ENCODE results near the gene SCAMP2. TPM values are rescaled to one million over a fixed set of nuclear protein-coding genes. Genes with fewer than 3 reads are reported as not detected.

SCAMP2 gene
- total and polyA plus RNA-seq, 2 donors (not counting 1 experiment from before 2014, with no cell fraction given): 85.1 to 105 TPM

DNA sequence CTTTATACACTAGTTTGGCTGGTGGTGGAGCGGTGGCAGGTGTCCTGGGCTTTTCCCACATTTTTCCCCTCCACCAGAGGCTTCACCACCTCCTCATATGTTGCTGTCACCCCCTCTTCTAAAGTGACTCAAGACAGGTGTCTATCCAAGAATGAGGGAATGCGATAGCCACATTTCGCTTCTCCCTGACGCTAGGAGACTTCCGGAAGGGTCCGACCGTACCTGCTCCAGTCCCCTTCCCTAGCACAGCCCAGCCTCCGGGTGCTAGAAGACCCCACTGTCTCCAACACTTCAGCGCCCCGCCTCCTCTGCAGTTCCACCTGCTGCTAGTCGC lies 496 bp downstream of the SCAMP2 start:
- WGBS (ENCODE audit: insufficient coverage): 2% methylated on average over 10 of the region's 11 CpGs
- no peaks in the 10 kb centered on the region for H3K9me3 ChIP-seq (ENCODE audit: control extremely low read depth in 1 of 3, control insufficient read depth in 2 of 3, insufficient read depth in 1 of 3, low read length in 2 of 3)
- Mint-ChIP-seq H3K4me1 (peaks cover 48% of the 10 kb centered on the region), H3K27ac (peak overlapping the region; percentile 98), H3K9me3 (ENCODE audit: insufficient read depth) (no peaks in the 10 kb centered on the region), H3K4me3 (peak overlapping the region; percentile 95), H3K27me3 (no peaks in the 10 kb centered on the region)
- peaks cover 0 to 12% of the 10 kb centered on the region in 2 experiments for H3K36me3 ChIP-seq (replicated peaks in 1 of 2; ENCODE audit: control extremely low read depth in 1 of 2, control insufficient read depth in 1 of 2, extremely low read depth in 1 of 2, insufficient read depth in 2 of 2, low read length in 1 of 2)
- ATAC-seq (ENCODE audit: low read depth) (no peak), DNase-seq (no peak)
- H4K20me1 ChIP-seq (ENCODE audit: control insufficient read depth, insufficient read depth, low read length, poor library complexity, severe bottlenecking): peaks cover 44% of the 10 kb centered on the region
- TF ChIP-seq EZH2 (IDR thresholded peaks at IDR 0.05; ENCODE audit: borderline replicate concordance, insufficient read depth, low read depth, low read length, poor library complexity, severe bottlenecking): no peak
- TF ChIP-seq, protein P1, sequence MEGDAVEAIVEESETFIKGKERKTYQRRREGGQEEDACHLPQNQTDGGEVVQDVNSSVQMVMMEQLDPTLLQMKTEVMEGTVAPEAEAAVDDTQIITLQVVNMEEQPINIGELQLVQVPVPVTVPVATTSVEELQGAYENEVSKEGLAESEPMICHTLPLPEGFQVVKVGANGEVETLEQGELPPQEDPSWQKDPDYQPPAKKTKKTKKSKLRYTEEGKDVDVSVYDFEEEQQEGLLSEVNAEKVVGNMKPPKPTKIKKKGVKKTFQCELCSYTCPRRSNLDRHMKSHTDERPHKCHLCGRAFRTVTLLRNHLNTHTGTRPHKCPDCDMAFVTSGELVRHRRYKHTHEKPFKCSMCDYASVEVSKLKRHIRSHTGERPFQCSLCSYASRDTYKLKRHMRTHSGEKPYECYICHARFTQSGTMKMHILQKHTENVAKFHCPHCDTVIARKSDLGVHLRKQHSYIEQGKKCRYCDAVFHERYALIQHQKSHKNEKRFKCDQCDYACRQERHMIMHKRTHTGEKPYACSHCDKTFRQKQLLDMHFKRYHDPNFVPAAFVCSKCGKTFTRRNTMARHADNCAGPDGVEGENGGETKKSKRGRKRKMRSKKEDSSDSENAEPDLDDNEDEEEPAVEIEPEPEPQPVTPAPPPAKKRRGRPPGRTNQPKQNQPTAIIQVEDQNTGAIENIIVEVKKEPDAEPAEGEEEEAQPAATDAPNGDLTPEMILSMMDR (IDR thresholded peaks at IDR 0.05): no peak
- peak overlapping the region; percentile 64 to 91 (median 83) for H3K4me3 ChIP-seq (ENCODE audit: control extremely low read depth in 1 of 5, extremely low read depth in 1 of 5, insufficient read depth in 1 of 5, low read depth in 2 of 5, low read length in 4 of 5)
- peak overlapping the region; percentile 98 for H3K4me2 ChIP-seq (replicated peaks; ENCODE audit: low read depth, low read length, poor library complexity, severe bottlenecking)
- H3K27ac ChIP-seq (ENCODE audit: low read length in 2 of 2): peak overlapping the region; percentile 94 to 95
- CTCF ChIA-PET: interaction anchor here (1.0 kb wide), 1 partner anchor 15 kb away, joined by 3 read pairs; no protein-coding TSS in a partner anchor
- H3K9ac ChIP-seq (ENCODE audit: low read length): peak overlapping the region; percentile 88
- H3K79me2 ChIP-seq (ENCODE audit: control insufficient read depth, insufficient read depth, low read length): peaks cover 55% of the 10 kb centered on the region
- POLR2A ChIA-PET: interaction anchor here (0.7 to 1.1 kb wide), 2 partner anchors 34 to 491 kb away, joined by 3 to 5 read pairs; partner anchors contain the start of gene FAM219B
- intact Hi-C loops (cut with micrococcal nuclease): loop anchor here (1.0 to 2.0 kb wide), 7 partner anchors 14 to 330 kb away; partner anchors contain the start of genes COX5A, FAM219B, MPI and ULK3
- peaks cover 42 to 57% of the 10 kb centered on the region in 2 donors for H3K4me1 ChIP-seq (ENCODE audit: control insufficient read depth in 2 of 2, insufficient read depth in 2 of 2, low read length in 2 of 2)
- peak overlapping the region; percentile 88 for H2AFZ ChIP-seq (ENCODE audit: insufficient read depth, low read depth, low read length, poor library complexity, severe bottlenecking)
- no peaks in the 10 kb centered on the region for H3K27me3 ChIP-seq (replicated peaks in 1 of 4; ENCODE audit: control extremely low read depth in 1 of 4, control insufficient read depth in 3 of 4, insufficient read depth in 4 of 4, low read length in 3 of 4)

DNA sequence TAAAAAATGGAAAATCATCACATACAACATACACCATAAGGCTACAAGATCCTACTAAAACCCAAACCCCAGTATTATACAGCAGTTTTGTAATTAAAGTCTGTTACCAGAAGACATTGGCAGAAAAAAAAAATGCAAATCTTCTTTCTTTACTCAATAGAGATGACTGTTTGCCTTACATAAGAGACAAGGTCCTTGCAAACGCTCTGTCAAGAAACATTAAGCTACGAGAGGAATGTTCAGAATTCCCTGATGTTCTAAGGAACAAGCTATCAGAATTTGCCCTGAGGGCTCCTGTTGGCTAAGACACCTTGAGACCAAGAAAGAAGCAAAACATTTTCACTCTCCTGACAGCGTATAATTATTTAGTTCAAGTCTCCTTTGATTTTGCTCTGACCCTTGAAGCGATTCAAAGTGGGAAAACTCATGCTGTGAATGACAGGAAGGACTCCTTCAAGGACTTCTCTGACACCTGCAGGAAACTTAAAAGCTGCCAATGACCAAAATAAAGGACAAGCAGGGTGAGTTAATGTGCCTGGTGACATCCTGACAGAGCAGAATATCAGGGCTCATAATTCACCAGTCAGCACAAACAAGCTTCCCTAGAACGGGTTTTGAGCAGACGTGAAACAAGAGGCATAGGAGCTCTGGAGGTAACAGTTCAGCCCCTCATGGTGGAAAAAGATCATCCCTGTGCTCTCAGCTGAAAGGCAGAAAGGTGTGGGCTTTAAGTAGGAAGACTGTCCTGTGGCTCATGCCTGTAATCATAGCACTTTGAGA lies 2.5 kb downstream of the SCAMP2 start:
- peak overlapping the region in 1 of 5 experiments; percentile 14 for H3K4me3 ChIP-seq (ENCODE audit: control extremely low read depth in 1 of 5, extremely low read depth in 1 of 5, insufficient read depth in 1 of 5, low read depth in 2 of 5, low read length in 4 of 5)
- H3K9ac ChIP-seq (ENCODE audit: low read length): peak overlapping the region; percentile 26

More for the DNA sequence above, 2.5 kb downstream of the SCAMP2 start:
- Mint-ChIP-seq H3K9me3 (ENCODE audit: insufficient read depth) (no peaks in the 10 kb centered on the region), H3K27me3 (no peaks in the 10 kb centered on the region), H3K4me3 (peak overlapping the region; percentile 75), H3K27ac (peak overlapping the region; percentile 70), H3K4me1 (peaks cover 67% of the 10 kb centered on the region)
- Histone ChIP-seq H3K9me3 (ENCODE audit: control extremely low read depth in 1 of 3, control insufficient read depth in 2 of 3, insufficient read depth in 1 of 3, low read length in 2 of 3) (no peaks in the 10 kb centered on the region), H3K27ac (ENCODE audit: low read length in 2 of 2) (peak overlapping the region; percentile 6 to 68), H4K20me1 (ENCODE audit: control insufficient read depth, insufficient read depth, low read length, poor library complexity, severe bottlenecking) (peaks cover 64% of the 10 kb centered on the region), H2AFZ (ENCODE audit: insufficient read depth, low read depth, low read length, poor library complexity, severe bottlenecking) (no peak overlapping the region), H3K79me2 (ENCODE audit: control insufficient read depth, insufficient read depth, low read length) (peaks cover 75% of the 10 kb centered on the region), H3K4me2 (replicated peaks; ENCODE audit: low read depth, low read length, poor library complexity, severe bottlenecking) (peak overlapping the region; percentile 55), H3K27me3 (replicated peaks in 1 of 4; ENCODE audit: control extremely low read depth in 1 of 4, control insufficient read depth in 3 of 4, insufficient read depth in 4 of 4, low read length in 3 of 4) (no peaks in the 10 kb centered on the region), H3K36me3 (replicated peaks in 1 of 2; ENCODE audit: control extremely low read depth in 1 of 2, control insufficient read depth in 1 of 2, extremely low read depth in 1 of 2, insufficient read depth in 2 of 2, low read length in 1 of 2) (peaks cover 0 to 18% of the 10 kb centered on the region in 2 experiments), H3K4me1 (ENCODE audit: control insufficient read depth in 2 of 2, insufficient read depth in 2 of 2, low read length in 2 of 2) (peaks cover 50 to 65% of the 10 kb centered on the region in 2 donors)
- CTCF ChIA-PET: interaction anchor here (0.7 to 7.3 kb wide), 10 partner anchors 12 to 102 kb away, joined by 3 to 40 read pairs (median 4); partner anchors contain the start of gene ULK3
- no peak for ATAC-seq (ENCODE audit: low read depth)
- TF ChIP-seq, protein P1 (IDR thresholded peaks at IDR 0.05): no peak
- TF ChIP-seq EZH2 (IDR thresholded peaks at IDR 0.05; ENCODE audit: borderline replicate concordance, insufficient read depth, low read depth, low read length, poor library complexity, severe bottlenecking): no peak
- WGBS (ENCODE audit: insufficient coverage): 15% methylated on average over 3 of the region's 6 CpGs
- POLR2A ChIA-PET: interaction anchor here (0.6 to 1.2 kb wide), 4 partner anchors 11 to 93 kb away, joined by 3 to 5 read pairs (median 4); partner anchors contain the start of gene ULK3
- DNase-seq: no peak
- intact Hi-C loops (cut with micrococcal nuclease): no loop called here

All from B cell (primary cell).